Ovary (tissue), 9 donors: Measurements from ENCODE around the gene OR1F1. TPM values are rescaled to one million over a fixed set of nuclear protein-coding genes. Genes with fewer than 3 reads are reported as not detected.

Experiments
- DNase-seq, 5 donors: peaks; one replicate each; pipeline ENCODE4 v3.0.0-alpha.2; 2019 to 2020
- H3K27ac ChIP-seq, 2 donors: fragments of 200-600 bp; one replicate each; pipeline versions ENCODE4 v1.5.1 to v1.8.0; 2019 to 2022
- H3K27me3 ChIP-seq: fragments of 200-600 bp; one replicate; pipeline ENCODE4 v1.8.0; 2022
- H3K36me3 ChIP-seq: fragments of 200-600 bp; sonication (generic); one replicate; pipeline ENCODE4 v1.5.1; 2019
- H3K4me1 ChIP-seq: one replicate; pipeline ENCODE4 v1.8.1; 2013; ENCODE audit warnings: mild to moderate bottlenecking, moderate library complexity; ENCODE audit not compliant: insufficient read depth
- H3K4me3 ChIP-seq: fragments of 200-600 bp; sonication (generic); one replicate; pipeline ENCODE4 v1.5.1; 2017
- H3K9me3 ChIP-seq, 2 donors: fragments of 200-600 bp in 1 of 2; sonication (generic) in 1 of 2; one replicate each; pipeline versions ENCODE4 v1.5.1 to v1.8.1; 2013 to 2019; ENCODE audit warnings: mild to moderate bottlenecking in 1 of 2, moderate library complexity in 1 of 2
- CTCF ChIP-seq, 3 donors: fragments of 450-650 bp in 2 of 3; fragments of 200-600 bp in 1 of 3; IDR thresholded peaks; one replicate each; pipeline versions ENCODE4 v1.5.1 to v1.8.0; 2016 to 2022; ENCODE audit warnings: antibody characterized with exemption in 3 of 3, mild to moderate bottlenecking in 1 of 3
- EP300 ChIP-seq: sonication (generic); formaldehyde crosslinking; IDR thresholded peaks from one replicate; pipeline ENCODE4 v1.6.1; 2017; ENCODE audit warnings: antibody characterized with exemption
- POLR2A ChIP-seq: fragments of 450-650 bp; IDR thresholded peaks from one replicate; pipeline ENCODE4 v1.6.1; 2017; ENCODE audit warnings: antibody characterized with exemption, mild to moderate bottlenecking, moderate library complexity
- WGBS, 3 donors: extraction: QIAGEN DNeasy Blood & Tissue Kit in 1 of 3; methylation state at CpG; one replicate each; pipeline versions ENCODE4 v1.1.5 to v1.1.7; 2013 to 2017; 5-methylcytosine and 5-hydroxymethylcytosine counted together
- intact Hi-C, 4 donors: fragments of 100-400 bp; cut with DNase I; formaldehyde crosslinking; loops; one replicate each; pipeline versions ENCODE4 v1.11.0 to v1.15.1; 2022 to 2023
- polyA plus RNA-seq, 2 donors: library from polyadenylated mRNA; stranded (reverse); fragments of 200-250 nt in 1 of 2; fragments of 350-450 nt in 1 of 2; fragmentation: Illumina TruSeq in 1 of 2; extraction: RNeasy Lipid Tissue Mini Kit (QIAGEN cat#74804) in 1 of 2; gene quantifications; one replicate each; pipeline ENCODE4 v1.2.3, GENCODE V29; 2013 to 2014
- total RNA-seq, 7 donors: library from RNA; depleted of rRNA in 2 of 7; stranded (reverse); fragments of >200 nt in 2 of 7; fragmentation: NEBNext Ultra II Directional in 3 of 7; extraction: Animal tissue kit (Norgen Biotek cat#: 25700) in 3 of 7; gene quantifications; one replicate each; pipeline versions ENCODE4 v1.1.0 to v1.2.4, GENCODE V29; 2016 to 2023
- donor health status: DM: no; HTN: no; CAD: no; lungs with moderate emphysema.
- donor health status: DM: no; HTN: no; CAD: no.
- donor health status: Bipolar disorder and iron deficiency.
- donor health status: DM: yes; HTN: yes; CAD: no.
- donor health status: DM: no; HTN: no; CAD: no.
- donor health status: DM: yes; HTN: yes; CAD: no.

Gene OR1F1
- total and polyA plus RNA-seq, 9 donors = not detected

- Histone ChIP-seq H3K27ac (no peak overlapping the region), H3K9me3 (no peaks in the 10 kb centered on the region), H3K4me1 (peaks cover 4% of the 10 kb centered on the region), H3K27me3 (no peaks in the 10 kb centered on the region), H3K4me3 (no peak overlapping the region), H3K36me3 (no peaks in the 10 kb centered on the region)
- TF ChIP-seq CTCF (IDR thresholded peaks at IDR 0.05) = no peak
- no peak for TF ChIP-seq POLR2A
- no peak for TF ChIP-seq EP300
- intact Hi-C loops = no loop called here
- WGBS, 3 donors = 90 to 97% (median 97%) methylated on average over 6 of the region's 6 CpGs
- peak in 1 of 5 donors; percentile 41 for DNase-seq
Observed at GRCh38 chr16:3149193-3149530, 38.8 kb upstream of the OR1F1 start.

- peak; percentile 63 to 81 (median 74) for DNase-seq
- H3K27me3 ChIP-seq = no peaks in the 10 kb centered on the region
- TF ChIP-seq POLR2A (no peak), CTCF (IDR thresholded peaks at IDR 0.05) (peak in 1 of 3 donors; percentile 37)
- peak overlapping the region; percentile 58 for H3K4me3 ChIP-seq
- peaks cover 4% of the 10 kb centered on the region for H3K4me1 ChIP-seq
- 6 to 8% (median 7%) methylated on average over 31 to 41 of the region's 41 CpGs for WGBS, 3 donors
- intact Hi-C loops = no loop called here
- H3K9me3 ChIP-seq = no peaks in the 10 kb centered on the region
- H3K27ac ChIP-seq = peak overlapping the region; percentile 3 to 43
- H3K36me3 ChIP-seq = no peaks in the 10 kb centered on the region
Observed at GRCh38 chr16:3149630-3150345, 38.2 kb upstream of the OR1F1 start.

- H3K4me1 ChIP-seq = peaks cover 4% of the 10 kb centered on the region
- no peaks in the 10 kb centered on the region for H3K36me3 ChIP-seq
- intact Hi-C loops = no loop called here
- H3K4me3 ChIP-seq = peak overlapping the region; percentile 58
- DNase-seq = peak; percentile 94 to 96 (median 96)
- TF ChIP-seq POLR2A (peak; percentile 24), CTCF (IDR thresholded peaks at IDR 0.05) (no peak), EP300 (no peak)
- H3K9me3 ChIP-seq = no peaks in the 10 kb centered on the region
- WGBS, 3 donors = 0 to 3% (median 1%) methylated on average over 37 to 62 of the region's 62 CpGs
- peak overlapping the region; percentile 5 to 43 for H3K27ac ChIP-seq
- H3K27me3 ChIP-seq = no peaks in the 10 kb centered on the region
Observed at GRCh38 chr16:3150346-3151218, 37.4 kb upstream of the OR1F1 start.

- intact Hi-C loops = no loop called here
- Histone ChIP-seq H3K36me3 (no peaks in the 10 kb centered on the region), H3K27ac (peak overlapping the region in 1 of 2 donors; percentile 59), H3K27me3 (no peaks in the 10 kb centered on the region), H3K4me3 (peak overlapping the region; percentile 58), H3K9me3 (no peaks in the 10 kb centered on the region), H3K4me1 (peaks cover 4% of the 10 kb centered on the region)
- WGBS, 3 donors = 1 to 6% (median 4%) methylated on average over 15 of the region's 15 CpGs
- TF ChIP-seq POLR2A (no peak), EP300 (no peak), CTCF (IDR thresholded peaks at IDR 0.05) (no peak)
- DNase-seq = peak in 3 of 5 donors; percentile 39 to 56 (median 46)
Observed at GRCh38 chr16:3152027-3152276, 36.1 kb upstream of the OR1F1 start.
